ENCODE measurements around the gene ARL5B.
"Not testable (repeated sequence)": the region's sequence is repeated elsewhere in the genome, so short reads cannot be mapped to it uniquely, and the experiment has no call there.

Gene ARL5B

GRCh38 chr10:18659125-18659818 lies at the start of gene ARL5B:
Gene ARL5B, plus strand, starts transcription at chr10:18659431. Its CDS starts 207 bp downstream, at chr10:18659638.
- DNase-seq = peak; percentile 99

- DNase-seq = peak; percentile 99
Measured at GRCh38 chr10:18610517-18610916, 48.7 kb upstream of the ARL5B start.

DNA sequence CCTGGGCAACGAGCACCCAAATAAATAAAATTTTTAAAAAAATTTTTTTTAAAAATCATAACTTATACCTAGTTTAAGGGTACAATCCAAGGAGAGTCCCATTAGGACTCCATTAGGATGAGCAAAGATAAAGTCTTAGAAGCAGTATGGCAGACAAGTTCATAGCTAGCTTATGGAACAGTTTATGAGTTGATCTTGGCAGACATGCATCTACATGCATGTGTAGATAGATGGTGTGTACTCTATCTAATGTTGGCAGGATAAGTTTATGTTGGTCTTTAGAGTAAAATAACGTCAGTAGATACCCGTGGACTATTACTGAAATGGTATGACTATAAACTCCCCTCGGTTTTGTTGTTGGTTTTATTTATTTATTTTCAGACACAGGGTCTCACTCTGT lies 48.1 kb upstream of the ARL5B start:
- peak; percentile 50 for DNase-seq

DNA sequence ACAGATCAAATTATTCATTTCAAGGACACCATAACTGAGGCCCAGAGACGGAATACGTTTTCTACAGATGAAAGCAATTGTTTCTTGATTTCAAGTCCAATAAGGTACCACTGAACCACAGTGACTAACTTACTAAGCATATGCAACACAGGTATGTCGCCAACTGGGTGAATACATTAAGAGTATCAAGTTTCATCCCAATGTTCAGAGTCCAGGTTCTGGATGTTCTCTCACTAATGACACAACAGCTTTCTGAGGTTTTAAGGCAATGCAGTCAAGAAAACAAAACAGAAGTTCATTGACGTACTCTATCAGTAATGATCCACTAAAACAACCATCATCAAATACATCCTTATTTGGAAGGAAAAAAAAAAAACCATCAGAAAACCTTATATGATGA lies 43.6 kb upstream of the ARL5B start:
- DNase-seq = peak; percentile 62

DNA sequence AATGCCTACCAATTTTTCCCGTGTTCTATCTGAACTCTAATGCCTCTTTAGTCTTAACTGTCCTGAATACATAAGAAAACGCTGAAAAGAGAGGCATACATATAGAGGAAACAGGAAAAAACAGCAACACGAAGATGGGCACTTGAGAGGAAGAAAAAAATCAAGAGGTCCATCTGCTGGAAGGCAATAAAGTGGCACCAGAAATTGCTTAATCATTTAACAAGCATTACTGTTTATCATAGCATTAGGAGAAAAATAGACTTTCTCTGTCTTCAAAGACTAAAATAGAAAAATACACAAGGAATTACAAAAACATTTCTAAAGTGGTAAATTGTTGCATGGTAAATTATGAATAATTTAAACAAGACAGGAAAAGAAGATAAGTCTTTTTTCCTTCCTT lies 42.9 kb upstream of the ARL5B start:
- peak; percentile 80 for DNase-seq

DNA sequence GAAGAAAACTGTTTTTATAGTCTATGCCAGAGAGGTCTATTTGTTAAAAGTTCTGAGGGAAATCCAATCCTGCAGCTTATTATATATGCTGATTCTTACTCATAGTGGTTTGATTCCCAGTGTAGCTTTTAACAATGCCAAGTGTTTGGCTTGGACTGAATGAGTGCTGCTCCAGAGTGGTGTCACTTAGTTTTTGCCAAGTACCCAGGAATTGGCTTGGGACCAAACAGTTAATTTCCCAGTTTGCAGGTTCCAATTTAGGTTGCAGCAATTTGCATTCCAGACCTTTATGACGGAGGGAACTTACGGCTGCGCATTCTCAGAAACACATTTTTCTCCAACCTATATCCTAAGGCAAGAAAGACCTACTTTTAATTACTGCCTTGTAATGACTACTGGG lies 40.2 kb upstream of the ARL5B start:
- DNase-seq = peak; percentile 20

DNA sequence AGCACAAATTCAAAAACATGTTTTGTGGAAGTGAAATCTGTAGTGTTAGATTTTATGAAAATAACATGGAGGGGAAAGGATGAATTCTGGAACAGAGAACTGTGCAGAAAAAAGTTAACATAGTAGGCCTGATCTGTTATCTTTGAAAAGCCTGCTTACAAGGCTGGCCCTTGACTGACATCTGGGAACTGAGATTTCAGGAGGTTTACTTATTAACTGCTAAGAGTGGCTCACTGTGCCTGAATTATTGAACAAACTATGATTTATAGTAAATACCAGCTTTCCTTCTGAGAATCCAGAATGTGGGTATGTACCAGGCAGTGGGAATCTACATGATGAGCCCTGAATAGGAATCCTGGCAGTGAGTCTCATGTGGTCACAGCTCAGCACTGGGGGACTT lies 38.4 kb upstream of the ARL5B start:
- peak; percentile 25 for DNase-seq

DNA sequence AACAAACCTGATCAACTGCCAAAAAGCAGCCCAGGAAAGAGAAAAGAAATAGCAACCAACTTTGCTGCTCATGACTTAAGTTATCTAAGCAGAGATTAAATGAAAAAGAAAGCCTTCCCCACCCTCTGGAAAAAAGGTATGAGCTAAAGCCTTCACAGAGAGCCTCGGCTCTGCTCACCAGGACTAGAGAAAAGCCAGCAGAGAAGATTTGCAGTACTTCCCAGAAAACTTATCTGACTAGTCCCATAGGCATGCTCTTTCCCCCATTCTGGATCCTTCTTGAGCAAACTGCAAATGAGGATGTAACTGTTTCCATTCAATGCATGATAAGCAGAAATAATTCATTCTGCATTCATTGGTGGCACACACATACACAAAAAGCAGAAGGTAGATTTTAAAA lies 35.6 kb upstream of the ARL5B start:
- DNase-seq = not testable (repeated sequence)

- no peak for DNase-seq
Measured at GRCh38 chr10:18625886-18626285, 33.3 kb upstream of the ARL5B start.

- peak; percentile 93 for DNase-seq
Measured at GRCh38 chr10:18627452-18628018, 31.7 kb upstream of the ARL5B start.

GRCh38 chr10:18632500-18632899 lies 26.7 kb upstream of the ARL5B start:
- DNase-seq = not testable (repeated sequence)

- DNase-seq = no peak
Measured at GRCh38 chr10:18635995-18636394, 23.2 kb upstream of the ARL5B start.

DNA sequence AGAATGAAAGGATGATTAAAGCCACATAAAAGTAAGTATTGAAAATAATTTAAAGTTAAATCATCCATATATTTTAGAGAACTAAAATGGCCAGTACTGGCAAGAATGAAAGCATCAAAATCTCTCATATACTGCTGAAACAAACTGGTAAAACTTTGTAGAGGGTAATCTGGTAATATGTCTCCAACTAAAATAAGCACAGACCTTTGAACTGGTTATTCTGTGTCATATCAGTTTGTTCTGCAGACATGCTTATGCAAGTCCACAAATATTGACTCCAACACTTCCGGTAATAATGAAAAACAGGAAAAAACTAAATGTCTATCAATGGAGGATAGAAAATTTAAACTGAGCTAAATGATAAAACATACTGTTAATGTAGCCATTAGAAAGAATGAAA lies 21.8 kb upstream of the ARL5B start:
- DNase-seq = peak; percentile 77

DNA sequence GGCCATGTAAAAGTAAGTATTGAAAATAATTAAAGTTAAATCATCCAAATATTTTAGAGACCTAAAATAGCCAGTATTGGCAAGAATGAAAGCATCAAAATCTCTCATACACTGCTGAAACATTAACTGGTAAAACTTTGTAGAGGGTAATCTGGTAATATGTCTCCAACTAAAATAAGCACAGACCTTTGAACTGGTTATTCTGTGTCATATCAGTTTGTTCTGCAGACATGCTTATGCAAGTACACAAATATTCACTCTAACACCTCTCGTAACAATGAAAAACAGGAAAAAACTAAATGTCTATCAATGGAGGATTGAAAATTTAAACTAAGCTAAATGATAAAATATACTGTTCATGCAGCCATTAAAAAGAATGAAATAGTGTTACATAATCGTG lies 19.5 kb upstream of the ARL5B start:
- DNase-seq = not testable (repeated sequence)

DNA sequence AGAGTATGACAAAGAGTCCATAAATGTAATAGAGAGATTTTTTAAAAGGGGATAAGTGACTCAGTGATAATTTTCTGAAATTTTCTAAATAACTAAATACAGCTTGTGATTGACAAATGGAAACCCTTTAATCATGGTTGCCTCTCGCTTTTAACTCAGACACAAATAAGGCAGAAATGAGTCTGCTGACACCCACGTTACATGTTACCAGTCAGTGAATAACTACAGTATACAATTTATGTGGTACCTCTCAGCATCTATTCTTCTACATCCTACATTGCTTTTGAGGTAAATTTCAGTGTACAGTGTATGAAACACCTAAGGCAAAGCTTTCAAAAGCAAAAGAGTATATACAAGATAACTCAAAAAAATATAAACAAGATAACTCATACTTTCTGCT lies 12.1 kb upstream of the ARL5B start:
- DNase-seq = no peak

- DNase-seq = no peak
Measured at GRCh38 chr10:18647945-18648344, 11.3 kb upstream of the ARL5B start.

GRCh38 chr10:18649364-18649959 lies 9.8 kb upstream of the ARL5B start:
- DNase-seq = no peak

GRCh38 chr10:18650404-18650997 lies 8.7 kb upstream of the ARL5B start:
- DNase-seq = peak; percentile 40

GRCh38 chr10:18651324-18652007 lies 7.8 kb upstream of the ARL5B start, which contains the start of gene NSUN6:
Gene NSUN6, minus strand, starts transcription at chr10:18651587. Its CDS starts 384 bp downstream, at chr10:18651203.
- peak; percentile 96 for DNase-seq

GRCh38 chr10:18653112-18653511 lies 6.1 kb upstream of the ARL5B start:
- DNase-seq = no peak

DNA sequence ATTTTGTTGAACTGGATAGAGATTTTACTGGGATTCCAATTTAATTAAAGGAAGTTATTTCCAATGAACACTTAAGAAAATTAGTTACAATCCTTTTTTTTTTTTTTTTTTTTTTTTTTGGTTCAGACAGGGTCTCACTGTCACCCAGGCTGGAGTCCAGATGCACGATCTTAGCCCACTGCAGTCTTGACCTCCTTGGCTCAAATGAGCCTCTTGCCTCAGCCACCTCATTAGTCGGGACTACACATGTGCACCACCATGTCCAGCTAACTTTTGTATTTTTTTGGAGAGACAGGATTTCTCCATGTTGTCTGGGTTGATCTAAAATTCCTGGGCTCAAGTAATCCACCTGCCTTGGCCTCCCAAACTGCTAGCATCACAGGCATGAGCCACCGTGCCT lies 2.5 kb upstream of the ARL5B start:
- DNase-seq = no peak

GRCh38 chr10:18658271-18659124 lies 733 bp upstream of the ARL5B start:
- DNase-seq = peak; percentile 60
